HG02981 (cell line): Measurements from ENCODE around the gene FHL3.
A peak's percentile ranks its signal among the peaks of the same experiment; 100 is the strongest.
"Not testable (repeated sequence)": the region's sequence is repeated elsewhere in the genome, so short reads cannot be mapped to it uniquely, and the experiment has no call there.

ENCODE experiments used
- ATAC-seq: cut with Tn5 transposase; IDR thresholded peaks from one replicate; pipeline ENCODE4 v1.9.1; 2021; ENCODE audit warnings: mild to moderate bottlenecking, moderate library complexity; ENCODE audit not compliant: unreplicated experiment

The FHL3 gene

DNA sequence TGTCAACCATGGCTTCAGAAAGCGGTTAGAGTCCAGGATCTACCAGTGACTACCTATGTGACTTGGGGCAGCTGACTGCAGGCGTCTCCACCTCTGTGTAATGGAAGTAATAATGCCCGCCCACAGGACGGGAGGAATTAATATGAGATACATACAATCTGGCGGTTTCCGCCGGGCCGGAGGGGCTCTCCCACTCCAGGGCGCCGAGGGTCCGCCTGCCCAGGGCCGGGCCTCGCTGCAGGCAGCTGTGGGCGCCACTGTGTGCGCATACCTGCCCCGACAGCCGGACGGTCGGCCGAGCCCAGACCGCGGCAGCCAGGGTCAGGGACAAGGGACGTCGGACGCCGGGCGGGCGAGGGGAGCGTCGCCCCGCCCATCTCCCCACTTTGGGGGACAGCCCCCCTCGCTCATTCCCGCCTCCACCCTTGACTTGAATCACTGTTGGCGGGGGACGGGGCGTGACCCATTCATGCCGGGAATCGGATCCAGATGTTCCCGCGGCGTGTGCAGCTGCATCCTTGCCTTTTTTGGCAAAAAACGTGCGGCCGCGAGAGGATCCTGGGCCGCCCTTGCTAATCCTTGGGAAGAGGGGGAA lies 9.5 kb downstream of the FHL3 start:
- ATAC-seq: no peak

DNA sequence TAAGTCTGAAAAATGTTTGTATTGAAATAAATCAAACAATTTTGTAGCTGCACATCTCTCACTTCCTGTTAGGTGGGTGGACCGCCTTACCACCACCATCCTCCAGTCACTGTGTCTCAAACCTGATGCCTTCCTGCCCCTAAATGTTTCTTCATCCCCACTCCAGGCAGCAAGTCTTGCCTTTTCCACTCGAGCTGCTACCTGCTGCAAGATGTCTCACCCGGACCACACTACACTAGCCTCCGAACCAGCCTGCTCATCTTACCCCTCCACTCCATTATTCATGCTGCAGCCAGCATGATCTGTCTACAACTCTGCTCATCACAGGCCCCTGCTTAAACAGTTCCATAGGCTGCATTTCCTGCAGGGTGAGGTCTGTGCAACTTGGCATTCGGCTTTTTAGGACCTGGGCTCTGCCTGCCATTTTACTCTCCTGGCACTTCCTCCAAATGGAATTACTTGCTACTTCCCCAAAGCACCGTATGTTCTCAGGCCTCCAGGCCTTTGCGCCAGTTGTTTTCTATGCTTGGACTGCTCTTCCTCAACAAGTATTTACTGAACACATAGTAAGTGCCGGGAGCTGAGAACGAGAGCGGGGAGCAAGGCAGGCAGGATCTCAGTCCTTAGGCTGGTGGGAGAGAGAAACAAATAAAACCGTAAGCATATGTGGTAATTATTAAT lies 10.3 kb downstream of the FHL3 start:
- ATAC-seq: no peak

DNA sequence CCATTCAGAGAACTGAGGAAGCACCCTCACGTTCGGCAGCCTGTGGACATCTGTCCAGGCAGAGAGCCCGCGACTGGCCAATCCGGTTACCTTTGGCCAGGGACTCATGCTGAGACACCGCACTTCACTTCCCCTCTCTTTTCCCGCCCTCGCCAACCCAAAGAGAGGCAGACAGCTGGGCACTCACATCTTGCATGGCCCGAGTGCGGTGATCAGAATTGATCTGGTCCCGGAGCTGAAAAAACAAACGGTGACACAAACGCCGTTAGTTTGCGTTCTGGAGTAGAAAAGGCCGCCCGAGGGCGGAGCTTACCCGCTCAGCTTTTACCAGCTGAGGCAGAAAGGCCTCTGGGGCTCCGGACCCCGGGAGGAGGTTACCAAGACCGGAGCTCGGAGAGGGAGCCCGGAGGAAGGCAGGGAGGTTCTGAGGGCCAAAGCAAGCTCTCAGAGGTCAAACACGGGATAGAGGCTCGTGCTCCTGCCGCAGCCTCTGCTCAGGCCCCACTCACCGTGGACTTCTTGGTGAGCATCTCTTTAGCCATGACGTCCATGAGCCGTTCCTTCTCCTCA lies 15.9 kb downstream of the FHL3 start:
- peak; percentile 22 for ATAC-seq

DNA sequence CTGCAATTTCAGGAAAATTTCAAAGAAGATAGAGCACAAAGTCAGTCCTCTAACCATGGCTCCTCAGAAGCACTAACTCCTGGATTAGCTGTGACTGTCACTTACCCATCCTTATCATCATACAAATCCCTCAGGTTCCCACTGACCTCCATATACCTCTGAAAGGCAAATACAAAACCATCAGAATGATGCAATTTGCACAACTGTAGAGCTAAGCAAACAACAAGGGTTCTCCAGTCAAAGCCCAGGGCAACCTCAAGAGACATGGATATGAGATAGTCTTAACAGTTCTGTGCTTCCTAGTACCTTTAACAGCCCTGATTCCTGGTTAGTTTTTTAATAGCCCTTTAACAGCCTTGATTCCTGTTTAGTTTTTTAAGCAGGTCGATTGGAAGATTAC lies 17.6 kb downstream of the FHL3 start:
- no peak for ATAC-seq

DNA sequence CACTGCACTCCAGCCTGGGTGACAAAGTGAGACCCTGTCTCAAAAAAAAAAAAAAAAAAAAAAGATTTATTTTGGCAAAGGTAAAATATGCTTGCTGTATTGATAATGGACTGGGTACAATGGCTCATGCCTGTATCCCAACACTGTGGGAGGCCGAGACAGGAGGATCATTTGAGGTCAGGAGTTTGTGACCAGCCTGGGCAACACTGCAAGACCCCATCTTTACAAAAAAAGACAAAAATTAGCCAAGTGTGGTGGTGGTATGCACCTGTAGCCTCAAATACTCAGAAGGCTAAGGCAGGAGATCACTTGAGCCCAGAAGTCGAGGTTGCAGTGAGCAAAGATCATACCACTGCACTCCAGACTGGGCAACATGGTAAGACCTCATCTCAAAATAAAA lies 21.8 kb downstream of the FHL3 start:
- ATAC-seq: no peak

DNA sequence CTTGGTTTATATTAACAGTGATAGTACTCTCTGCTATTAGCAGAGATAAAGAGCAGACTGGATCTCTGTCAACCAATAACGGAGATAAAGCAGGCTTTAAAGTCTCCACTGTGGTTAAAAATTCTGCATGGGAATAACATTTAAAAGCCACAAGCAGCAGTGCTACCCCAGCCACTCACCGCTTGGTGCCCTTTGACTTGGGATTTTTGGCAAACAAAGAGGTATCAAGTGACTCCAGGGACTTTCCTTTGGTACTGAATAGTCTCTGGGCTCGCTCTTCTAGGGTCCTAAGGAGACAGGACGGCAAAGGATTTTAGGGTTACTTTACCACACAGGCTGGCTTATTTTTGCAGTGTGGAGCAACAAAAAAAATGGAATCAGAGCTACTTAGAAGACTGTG lies 26.8 kb downstream of the FHL3 start:
- ATAC-seq: no peak

DNA sequence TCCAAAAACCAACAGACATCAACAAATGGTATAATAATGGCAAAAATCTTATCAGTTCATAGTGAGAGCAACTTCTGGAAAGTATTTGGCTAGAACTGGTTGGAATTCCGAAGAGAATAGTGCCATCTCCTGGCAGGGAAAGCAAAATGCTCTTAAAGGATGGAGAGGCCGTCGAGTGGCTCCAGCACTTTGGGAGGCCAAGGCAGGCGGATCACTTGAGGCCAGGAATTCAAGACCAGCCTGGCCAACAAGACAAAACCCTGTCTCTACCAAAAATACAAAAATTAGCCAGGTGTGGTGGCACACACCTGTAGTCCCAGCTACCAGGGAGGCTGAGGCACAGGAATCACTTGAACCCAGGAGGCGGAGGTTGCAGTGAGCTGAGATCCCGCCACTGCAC lies 30.2 kb downstream of the FHL3 start:
- not testable (repeated sequence) for ATAC-seq

DNA sequence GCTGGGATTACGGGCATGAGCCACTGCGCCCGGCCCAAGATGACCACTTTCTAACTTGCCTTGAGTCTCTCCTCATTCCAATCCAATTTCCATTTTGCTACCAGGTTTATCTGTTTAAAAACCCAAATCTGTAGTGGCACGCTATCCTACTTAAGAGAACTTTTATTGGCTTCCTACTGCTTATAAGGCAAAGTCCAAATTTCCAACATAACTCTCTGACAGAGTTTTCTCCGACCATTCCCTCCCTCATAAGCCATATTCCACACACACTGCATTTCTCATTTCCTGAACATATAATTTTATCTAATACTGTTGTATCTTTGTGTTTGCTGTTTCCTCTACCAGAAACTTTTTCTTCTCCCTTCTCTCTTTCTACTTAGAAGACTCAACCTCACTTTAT lies 30.7 kb downstream of the FHL3 start:
- ATAC-seq: no peak

DNA sequence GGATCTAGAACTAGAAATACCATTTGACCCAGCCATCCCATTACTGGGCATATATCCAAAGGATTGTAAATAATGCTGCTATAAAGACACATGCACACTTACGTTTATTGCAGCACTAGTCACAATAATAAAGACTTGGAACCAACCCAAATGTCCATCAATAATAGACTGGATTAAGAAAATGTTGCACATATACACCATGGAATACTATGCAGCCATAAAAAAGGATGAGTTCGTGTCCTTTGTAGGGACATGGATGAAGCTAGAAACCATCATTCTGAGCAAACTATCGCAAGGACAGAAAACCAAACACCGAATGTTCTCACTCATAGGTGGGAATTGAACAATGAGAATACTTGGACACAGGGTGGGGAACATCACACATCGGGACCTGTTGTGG lies 31.6 kb downstream of the FHL3 start:
- not testable (repeated sequence) for ATAC-seq

DNA sequence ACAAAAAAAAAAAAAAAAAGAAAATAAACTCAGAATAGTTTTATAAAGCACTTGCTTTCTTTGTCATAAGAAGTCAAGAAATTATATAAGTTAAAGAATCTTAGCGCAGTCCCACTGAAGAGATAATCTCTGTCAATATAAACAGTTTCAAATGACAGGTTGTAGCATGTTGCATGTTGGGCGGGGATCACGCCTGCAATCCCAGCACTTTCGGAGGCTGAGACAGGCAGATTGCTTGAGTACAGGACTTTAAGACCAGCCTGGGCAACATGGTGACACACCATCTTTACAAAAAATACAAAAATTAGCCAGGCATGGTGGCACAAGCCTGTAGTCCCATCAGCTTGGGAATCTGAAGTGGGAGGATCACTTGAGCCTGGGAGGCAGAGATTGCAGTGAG lies 40.0 kb downstream of the FHL3 start:
- ATAC-seq: no peak

DNA sequence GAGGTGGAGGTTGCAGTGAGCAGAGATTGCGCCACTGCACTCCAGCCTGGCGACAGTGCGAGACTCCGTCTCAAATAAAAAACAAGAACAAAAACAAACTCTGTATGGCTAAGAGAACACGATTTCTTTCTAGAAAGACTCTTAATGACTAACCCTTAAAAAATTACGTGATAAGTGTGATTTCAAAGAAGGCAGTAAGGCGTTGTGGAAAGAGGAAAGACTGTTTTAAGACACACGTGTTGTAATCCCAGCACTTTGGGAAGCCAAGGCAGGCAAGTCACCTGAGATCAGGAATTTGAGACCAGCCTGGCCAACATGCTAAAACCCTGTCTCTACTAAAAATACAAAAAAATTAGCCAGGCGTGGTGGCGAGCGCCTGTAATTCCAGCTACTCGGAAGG lies 41.2 kb downstream of the FHL3 start:
- not testable (repeated sequence) for ATAC-seq

DNA sequence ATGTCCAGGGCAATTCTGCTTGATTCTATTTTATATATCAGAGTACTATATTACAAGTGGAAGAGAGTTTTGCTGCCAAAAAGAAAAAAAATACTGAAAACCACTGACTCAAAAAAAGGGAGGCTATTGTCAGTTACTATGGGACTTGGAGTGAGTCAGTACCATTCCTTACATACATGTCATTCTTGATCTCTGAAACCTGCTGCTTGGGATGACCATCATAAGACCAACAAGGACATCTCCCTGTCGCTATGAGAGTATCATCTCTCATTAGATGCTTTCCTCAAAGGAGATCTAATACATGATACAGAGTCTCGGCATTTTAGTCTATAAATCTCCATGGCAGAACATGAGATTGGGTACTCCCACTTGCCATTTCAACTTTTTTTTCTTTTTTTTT lies 46.6 kb downstream of the FHL3 start:
- ATAC-seq: no peak

DNA sequence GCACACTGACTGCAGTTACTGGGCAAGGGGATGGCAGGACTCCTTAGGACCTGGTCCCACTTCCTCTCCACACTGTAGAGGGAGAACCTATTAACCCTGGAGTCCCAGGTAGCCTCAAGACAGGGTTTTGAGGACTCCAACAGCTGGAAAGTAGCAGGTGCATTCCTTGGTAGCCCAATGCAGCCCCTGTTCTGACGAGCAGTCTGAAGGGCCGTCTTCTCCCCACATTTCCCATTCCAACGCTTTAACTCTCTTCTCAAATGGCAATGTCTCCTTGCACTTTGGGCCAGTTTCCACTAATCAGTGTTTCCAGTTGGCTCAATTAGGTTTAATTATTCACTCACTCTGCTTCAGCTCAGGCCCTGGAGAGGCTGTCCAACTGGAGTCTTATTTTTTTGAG lies 49.6 kb downstream of the FHL3 start:
- no peak for ATAC-seq

DNA sequence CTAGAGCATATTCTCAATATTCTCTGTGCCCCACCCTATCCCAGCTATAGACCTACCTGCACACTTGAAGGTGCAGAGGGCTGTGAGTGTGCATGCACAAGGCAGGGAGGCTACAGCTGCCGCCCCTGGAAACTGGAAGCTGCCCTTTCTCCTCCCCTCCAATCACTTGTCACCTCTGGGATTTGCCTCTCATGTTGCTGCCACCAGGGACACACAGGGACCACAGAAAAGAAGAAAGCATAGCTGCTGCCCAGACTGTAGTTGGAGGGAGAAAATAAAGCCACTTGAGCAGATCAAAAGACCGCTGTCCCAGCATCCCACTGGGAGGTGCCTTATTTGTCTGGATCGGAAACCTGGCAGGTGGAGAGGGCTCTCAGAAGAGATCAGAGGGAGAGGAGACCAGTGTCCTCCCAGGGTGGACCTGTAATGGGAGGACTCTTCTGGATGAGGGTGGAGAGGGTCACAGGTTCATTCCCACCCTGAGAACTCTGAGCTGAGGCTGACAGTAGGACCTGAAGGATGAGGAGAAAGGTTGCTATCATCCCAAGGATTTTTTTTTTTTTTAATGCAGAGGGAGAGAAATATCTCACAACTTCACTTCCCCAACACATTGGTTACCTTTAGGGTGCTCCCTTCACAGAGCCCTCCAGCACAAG lies 50.9 kb downstream of the FHL3 start:
- no peak for ATAC-seq

DNA sequence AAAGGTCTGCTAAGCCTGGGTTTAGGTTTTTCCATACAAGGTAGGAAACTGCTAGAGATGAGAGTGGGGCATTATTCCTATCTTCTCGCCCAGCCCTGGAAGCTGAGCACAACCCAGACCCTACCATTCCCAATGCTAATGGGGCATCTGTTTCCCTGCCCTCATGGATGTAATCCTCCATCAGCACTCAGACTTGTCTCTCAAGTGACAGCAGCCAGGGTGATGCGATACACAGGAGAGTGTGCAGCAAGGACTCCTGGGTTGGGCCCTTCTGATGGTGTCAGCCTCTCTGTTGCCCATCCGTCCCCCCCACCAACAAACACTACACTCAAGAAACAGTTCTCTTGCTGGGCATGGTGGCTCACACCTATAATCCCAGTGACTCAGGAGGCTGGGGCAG lies 52.6 kb downstream of the FHL3 start:
- no peak for ATAC-seq

DNA sequence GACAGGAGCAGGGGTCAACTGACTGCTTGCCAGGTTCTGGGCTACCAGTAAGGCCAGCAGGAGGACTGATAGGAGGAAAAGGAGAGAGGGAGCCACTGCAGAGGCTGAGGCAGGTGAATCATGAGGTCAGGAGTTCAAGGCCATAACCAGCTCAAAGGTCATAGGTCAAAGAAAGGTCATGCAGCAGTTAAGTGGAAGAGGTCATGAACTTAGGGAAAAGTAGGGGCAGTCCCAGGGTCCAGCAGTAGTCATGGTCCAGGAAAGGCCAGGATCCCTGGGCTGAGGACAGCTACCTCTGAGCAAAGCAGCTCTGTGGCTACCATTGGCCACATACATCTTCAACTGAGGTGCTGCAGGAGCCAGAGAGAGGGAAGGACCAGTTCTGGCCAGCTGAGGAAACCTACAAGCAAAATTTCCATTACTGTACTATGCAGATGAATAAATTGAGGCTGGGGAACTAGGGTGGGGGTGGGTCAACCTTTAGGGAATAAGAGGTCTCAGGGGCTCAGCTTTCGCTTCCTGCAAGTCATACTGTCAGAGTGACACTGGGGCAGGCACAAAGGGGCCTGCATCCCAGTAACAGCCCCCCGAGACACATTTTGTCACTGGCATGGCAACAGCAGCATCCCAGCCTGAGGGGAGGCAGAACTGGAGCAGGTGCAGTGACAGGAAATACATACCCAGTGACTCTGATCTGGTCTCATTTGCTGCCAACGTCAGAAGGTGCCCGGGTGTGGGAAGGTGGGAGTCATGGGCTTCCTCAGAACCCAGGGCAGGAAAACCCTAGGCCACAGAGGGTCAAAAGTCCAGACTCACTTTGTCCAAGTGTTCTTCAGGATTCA lies 53.3 kb downstream of the FHL3 start:
- ATAC-seq: no peak

DNA sequence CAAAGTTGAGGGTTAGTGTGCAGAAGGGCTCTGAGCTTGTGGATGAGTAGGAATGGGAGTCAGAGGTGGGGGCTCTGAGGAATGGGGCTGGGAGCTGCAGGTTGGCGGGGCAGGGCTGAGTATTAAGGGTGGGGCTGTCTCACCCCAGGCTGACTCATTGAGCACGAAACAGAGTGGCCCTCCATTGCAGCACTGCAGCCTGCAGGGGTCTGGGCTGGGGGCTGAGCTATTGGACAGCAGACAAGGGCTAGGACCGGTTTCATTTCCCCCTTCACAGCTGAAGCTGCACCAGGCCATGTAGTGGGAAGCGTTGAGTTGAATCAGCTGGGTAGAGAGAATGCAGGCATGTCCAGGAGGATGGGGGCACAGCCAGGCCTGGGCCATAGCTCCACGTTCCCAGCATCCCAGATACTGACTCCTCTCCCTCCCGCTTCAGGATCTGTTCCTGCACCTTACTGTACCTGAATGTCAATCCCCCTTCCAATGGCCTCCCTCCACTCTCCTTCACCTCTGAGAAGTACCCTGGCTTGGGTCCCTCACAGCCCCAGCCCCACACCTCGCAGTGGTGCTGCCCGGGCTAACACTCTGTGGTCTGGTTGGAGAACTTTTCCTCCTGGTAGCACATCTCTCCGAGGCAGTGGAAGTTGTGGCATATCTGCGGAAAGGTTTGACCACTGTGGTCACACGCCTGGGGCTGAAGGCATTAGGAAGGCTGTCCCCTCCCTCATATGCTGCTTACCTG lies 54.1 kb downstream of the FHL3 start:
- ATAC-seq: no peak

DNA sequence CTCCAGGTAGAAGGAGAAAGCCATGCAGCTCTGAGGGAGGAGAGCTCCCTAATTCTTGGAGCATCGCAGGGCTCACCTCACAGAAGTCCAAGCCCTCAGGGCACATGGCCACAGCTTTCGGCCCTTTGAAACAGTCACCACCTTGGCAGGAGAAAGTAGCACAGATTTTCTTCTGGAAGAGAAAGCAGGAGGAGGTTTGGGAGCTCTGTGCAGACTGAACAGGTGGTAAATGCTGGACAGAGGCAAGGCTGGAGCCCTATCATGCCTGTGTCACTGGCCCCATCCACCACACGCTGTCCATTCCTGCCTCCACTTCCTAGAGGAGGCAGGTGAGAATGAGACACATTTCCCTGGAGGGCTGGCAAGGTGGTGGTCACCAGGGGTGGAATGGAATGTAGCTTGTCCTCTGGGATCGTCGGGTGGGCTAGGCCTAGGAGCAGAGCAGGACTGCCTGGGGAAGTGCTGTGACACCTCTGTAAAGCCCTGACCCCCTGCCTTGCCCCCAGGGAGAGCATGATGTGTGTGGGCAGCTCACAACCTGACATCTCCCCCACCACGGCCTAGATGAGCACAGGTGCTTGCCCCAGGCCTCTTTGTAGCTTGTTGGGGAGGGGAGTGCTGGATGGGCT lies 55.7 kb downstream of the FHL3 start:
- no peak for ATAC-seq

DNA sequence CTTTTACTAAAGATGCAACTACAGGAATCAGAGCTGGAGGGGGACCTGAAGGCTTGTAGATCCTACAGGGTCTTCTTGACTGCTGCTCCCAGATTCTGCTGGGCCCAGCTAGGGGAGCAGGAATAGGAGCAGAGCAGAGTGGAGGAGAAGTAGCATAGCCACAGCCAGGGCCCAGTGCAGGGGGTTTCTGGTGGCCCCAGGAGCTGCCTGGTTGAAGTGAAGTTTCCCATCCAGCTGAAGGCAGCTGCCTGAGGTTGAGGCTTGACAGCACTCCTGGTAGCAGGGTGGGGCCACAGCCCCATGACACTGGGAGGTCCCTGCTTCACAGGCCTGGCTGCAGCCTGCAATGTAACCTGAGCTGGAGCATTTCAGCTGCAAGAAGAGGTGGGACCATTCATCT lies 56.5 kb downstream of the FHL3 start:
- no peak for ATAC-seq

DNA sequence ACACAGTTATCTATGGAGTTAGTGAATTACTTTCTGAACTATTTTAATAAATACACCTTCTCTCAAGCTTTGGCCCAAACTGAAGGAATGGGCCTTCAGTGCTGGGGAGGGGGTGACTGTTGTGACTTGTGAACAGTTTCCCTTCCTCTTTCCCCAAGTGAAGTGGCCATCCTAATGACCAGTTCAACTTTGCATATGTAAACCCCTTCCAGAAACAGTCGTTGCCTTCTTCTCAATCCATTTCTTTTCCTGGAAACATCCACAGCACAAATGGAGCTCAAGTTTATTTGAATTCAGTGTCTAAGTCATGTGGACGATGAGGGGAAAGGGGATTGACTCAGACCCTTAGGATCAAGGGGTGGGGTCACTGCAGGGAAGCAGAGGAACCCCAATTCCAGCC lies 57.1 kb downstream of the FHL3 start:
- no peak for ATAC-seq
